Hematopoietic multipotent progenitor cell (in vitro differentiated cells): ENCODE results near the gene DIAPH1. TPM values are rescaled to one million over a fixed set of nuclear protein-coding genes. Genes with fewer than 3 reads are reported as not detected.

Source experiments
- DNase-seq, 3 donors: peaks; one replicate each; pipeline ENCODE4 v3.0.0-alpha.2; 2011 to 2015; ENCODE audit warnings: low read depth in 2 of 3, low spot score in 2 of 3
- total RNA-seq: library from RNA; depleted of rRNA; stranded (reverse); fragments of >200 nt; gene quantifications from one replicate; pipeline ENCODE4 v1.2.3, GENCODE V29; 2012

DIAPH1 gene
- total RNA-seq, 1 donor, result 41.5 TPM

DNA sequence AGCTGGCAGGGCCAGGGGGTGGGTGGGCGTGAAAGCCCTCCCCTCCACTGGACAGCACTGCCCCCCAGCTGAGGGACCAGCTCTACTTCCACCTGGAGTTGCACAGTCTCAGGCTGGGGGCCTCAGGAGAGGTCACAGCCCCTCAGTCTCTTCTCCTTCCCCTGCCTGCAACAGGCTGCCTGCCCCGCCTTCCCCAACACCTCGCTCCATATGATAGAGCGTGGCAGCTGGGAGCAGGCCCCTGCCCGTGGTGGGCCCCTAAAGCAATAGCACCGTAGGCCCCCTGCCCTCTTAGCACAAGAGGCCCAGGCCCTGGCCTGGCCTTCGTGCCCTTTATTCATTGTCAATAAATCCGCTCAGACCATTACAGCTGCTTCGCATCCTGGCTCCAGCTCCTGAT lies 21.9 kb upstream of the DIAPH1 start:
- no peak for DNase-seq

DNA sequence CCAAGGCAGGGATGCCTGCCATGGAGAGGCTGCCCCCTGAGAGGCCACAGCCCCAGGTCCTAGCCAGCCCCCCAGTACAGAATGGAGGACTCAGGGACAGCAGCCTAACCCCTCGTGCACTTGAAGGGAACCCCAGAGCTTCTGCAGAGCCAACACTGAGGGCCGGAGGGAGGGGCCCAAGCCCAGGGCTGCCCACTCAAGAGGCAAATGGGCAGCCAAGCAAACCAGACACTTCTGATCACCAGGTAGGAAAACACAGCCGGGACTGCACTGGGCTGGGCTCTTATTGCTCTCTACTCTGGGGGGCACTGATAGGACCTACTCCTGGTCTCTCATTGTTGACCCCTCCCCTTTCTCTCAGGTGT lies 21.2 kb upstream of the DIAPH1 start:
- no peak for DNase-seq

DNA sequence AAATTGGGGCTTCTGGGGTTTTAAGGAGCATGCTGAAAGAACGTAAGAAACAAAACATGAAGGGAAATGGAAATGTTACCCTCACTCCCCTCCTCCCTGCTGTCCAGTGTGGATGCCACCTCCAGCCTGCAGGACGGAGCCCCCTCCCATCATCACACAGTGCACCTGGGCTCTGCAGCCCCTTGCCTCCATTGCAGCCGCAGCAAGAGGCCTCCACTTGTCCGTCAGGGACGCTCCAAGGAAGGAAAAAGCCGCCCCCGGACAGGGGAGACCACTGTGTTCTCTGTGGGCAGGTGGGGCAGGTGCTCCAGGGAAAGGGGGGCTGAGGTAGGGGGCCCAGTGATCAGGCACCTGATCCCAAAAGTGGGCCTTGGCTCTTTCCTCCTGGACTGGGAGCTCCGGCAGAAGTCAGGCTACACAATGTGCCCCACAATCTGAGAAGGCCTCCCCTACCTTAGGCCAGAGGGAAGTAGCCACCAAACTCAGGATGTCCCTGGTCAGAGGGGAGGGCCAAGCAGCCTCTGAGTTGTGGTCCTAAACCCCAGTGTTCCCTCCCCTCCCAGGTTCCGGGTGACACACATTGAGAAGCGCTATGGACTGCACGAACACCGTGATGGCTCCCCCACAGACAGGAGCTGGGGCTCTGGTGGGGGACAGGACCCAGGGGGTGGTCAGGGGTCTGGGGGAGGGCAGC lies 20.7 kb upstream of the DIAPH1 start:
- no peak for DNase-seq

DNA sequence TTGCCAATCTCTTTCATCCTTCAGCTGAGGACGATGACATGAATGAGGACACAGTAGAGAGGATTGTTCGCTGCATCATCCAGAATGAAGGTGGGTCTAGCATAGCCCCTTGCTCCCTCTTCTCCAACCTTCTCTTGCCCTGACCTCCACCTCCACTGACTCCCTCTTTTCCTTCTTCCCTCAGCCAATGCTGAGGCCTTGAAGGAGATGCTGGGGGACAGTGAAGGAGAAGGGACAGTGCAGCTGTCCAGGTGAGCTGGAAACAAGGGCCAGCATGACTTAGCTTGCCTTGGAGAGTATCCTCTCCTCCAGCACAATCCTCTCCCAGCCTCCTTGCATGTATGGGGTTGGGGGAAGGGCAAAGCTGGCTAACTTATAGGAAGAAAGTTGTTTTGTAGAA lies 20.0 kb upstream of the DIAPH1 start:
- DNase-seq, result no peak

DNA sequence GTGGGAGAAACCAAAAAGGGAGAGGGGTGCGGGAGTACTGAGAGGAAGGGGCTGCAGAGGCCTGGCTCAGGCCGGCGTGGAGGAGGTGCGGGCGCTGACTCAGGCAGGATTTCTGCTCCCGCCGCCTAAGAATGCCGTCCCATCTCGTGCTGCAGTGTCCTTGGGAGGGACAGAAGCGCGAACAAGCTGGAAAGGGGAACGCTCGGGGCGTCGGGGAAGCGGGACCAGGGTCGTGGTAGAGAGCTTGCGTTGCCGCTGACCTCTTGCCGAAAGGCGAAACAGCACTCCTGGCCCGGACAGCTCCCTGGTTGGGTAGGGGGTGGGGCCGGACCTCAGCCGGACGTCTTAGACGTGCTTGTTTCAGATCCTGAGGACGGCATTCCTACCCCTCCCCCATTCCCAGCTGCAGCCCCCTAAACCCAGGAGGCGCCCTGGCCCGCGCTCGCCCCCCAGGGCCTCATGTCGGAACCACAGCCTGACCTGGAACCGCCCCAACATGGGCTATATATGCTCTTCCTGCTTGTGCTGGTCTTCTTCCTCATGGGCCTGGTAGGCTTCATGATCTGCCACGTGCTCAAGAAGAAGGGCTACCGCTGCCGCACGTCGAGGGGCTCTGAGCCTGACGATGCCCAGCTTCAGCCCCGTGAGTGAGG lies 19.1 kb upstream of the DIAPH1 start:
- peak; percentile 16 to 80 (median 73) for DNase-seq

DNA sequence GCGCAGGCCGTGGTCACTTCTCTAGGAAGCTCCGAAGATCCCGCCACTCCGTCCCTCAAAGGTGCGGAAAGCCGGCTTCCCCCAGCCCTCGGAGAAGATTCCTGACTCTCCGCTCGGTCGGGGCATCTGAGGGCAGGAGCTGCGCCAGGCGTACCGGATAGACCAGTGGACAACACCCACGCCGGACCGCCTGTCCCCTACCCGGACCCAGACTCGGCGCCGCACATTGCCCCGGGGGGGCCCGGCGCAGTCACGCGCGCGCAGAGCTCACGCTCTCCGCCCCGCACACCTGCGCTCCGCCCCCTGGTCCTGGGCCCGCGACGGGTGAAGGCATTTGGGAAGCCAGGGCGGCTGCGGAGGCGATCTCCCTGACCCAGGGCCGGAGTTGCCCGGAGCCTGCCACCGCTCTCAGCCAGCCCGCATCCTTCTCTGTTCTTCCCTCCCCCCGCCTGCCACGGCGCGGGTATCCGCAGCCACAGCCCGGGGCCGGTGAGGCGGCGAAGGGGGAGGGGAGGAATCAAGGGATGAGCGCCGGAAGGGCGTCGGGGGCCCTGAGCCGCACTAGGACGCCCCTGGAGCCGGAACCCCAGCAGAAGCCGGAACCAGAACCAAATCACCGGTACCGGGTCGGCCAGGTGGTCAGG lies 18.4 kb upstream of the DIAPH1 start:
- peak; percentile 20 to 34 (median 21) for DNase-seq

DNA sequence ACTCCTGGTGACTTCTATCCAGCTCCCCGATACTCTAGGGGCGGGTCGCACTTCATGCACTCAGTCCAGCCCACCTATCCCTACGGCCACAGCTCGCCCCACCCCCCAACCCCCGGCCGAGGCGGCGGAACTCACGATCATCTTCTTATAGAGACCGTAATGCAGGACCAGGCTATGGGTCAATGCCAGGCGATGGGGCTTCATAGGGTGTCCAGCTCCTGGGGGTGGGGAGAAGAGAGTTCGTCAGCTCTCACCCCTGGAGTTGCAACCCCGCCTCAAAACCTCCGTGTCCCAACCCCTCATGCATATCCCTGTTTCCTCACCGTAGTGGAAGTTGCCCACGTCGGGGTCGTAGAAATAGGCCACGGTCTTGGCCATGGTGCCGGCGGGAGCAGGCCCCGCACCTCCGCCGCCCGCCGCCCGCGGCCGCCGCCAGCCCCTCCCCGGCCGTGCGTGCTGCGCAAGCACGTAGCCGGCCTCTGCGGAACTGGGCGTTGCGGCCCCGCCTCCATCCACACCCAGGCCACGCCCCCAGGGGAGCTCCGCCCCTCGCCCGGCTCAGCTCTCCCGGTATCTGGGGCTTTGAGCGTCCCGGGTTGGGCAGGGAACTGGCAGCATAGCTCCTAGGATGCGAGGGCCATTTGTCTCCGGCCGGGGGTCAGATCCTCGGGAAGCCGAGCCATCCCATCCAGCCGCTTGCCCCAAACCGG lies 17.8 kb upstream of the DIAPH1 start, which contains the start of the genes HDAC3 and RELL2:
TSS of gene HDAC3 (minus strand) at position 437 of the 710 bp plus-strand sequence. CDS start at position 378, 59 bp downstream.
TSS of gene RELL2 (plus strand) at position 585 of the 710 bp plus-strand sequence. CDS start 1,229 bp downstream, outside the sequence.
- DNase-seq, result peak; percentile 84 to 89 (median 88)

DNA sequence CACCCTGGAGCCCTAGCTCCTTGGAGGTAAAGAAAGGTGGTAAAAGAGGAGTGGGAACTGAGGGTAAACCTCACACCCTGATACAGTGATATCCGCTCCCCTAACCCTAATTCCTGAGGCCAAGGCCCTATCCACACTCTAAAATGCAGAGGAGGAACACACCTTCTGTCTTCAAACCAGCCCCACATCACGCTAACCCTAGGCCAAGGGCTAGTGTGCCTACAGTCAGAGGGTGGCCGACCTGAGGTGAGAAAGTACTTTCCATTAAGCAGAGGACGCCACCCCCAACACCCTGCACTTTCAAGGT lies 17.3 kb upstream of the DIAPH1 start:
- no peak for DNase-seq

DNA sequence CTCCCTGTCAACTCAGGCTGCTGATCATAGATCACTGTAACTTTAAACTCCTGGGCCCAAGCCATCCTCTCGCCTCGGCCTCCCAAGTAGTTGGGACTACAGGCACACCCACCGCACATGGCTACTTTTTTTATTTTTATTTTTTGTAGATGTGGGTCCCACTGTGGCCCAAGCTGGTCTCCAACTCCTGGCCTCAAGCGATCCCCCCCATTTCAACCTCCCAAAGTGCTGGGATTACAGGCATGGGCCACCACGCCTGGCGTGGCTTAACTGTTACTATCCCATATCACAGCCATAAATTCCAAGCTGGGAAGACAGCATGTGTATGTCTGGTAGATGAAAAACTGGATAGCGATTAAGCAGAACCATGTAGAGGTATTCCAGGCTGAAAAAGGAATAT lies 16.8 kb upstream of the DIAPH1 start:
- no peak for DNase-seq

DNA sequence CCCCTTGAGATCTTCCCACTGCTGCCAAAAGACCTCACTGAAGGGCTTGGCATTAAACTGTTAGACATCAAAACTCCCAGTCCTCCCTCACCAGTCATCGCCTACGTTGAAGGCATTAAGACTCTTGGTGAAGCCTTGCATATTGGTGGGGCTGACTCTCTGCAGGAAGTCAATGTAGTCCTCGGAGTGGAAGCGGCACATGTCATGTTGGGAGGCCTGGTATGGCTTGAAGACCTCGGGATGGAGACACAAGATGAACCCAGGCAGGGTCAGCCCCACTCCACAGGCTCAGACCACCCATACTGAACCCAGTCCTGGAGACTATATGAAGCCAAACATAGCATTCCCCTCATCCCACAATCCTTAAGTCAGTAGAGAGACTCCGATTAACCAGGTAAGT lies 15.9 kb upstream of the DIAPH1 start:
- DNase-seq, result no peak

DNA sequence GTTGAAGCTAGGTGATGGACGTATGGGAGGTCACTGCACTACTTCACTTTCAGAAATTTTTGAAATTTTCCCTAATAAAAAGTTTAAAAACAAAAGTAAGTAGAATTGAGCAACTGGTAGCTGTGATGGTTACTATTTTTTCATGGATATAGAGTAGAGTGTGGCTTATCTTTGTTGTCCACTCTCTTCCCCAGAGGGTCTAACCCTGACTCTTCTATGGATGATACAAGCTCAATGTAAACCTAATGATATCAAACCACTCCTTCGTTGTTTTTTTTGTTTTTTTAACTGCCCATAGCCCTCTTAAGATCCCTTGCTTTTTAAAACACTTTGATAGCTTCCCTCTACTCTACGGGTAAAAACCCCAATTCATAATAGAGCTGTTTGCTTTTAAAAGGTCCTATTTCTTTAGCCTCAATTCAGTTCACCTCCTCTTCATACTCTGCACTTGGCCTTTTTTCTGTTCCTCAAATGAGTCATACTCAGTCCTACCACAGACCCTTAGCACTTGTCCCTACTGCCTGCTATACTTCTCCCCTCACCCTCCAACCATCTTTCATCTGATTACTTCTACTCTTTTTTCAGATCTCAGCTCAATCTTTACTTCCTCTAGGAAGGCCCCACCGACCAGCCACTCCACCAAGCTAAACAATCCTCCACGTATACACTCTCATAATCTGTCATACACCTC lies 15.2 kb upstream of the DIAPH1 start:
- no peak for DNase-seq

DNA sequence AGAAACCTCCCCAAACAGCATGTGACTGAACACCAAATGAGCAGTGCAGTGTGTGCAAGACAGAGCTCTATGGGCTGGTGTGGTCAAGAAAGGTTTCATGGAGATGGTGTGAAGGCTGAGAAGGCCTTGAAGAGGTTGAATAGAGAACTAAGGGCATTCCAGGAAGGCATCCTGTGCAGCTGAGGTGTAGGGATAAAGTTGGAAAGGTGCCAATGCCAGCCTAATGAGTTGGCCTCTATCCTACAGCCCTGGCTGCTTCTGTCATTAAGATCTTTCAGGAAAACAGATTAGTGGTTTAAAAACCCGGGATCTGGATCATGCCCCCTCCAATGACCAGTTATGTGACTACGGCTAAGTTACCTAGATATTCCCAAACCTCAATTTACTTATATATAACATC lies 13.8 kb upstream of the DIAPH1 start:
- DNase-seq, result no peak

DNA sequence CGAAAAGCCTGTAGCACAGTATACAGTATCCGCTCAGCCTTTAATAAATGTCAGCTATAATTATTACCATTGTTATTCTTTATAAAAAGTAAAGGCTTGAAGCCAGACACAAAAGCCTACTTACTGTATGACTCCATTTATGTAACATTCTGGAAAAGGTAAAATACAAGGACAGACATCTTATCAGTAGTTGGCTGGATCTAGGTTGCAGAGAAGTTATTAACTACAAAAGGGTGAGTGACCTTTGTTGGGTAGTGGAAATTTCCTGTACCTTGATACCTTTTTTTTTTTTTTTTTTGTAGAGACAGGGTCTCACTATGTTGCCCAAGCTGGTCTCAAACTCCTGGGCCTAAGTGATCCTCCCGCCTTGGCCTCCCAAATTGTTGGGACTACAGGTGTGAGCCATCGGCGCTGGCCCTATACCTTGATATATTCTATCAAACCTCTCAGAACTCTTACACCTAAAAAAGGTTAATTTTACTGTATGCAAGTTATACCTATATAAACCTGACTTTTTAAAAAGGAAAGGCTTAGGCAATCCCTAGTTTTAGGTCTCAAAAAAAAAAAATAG lies 11.9 kb upstream of the DIAPH1 start:
- DNase-seq, result no peak

DNA sequence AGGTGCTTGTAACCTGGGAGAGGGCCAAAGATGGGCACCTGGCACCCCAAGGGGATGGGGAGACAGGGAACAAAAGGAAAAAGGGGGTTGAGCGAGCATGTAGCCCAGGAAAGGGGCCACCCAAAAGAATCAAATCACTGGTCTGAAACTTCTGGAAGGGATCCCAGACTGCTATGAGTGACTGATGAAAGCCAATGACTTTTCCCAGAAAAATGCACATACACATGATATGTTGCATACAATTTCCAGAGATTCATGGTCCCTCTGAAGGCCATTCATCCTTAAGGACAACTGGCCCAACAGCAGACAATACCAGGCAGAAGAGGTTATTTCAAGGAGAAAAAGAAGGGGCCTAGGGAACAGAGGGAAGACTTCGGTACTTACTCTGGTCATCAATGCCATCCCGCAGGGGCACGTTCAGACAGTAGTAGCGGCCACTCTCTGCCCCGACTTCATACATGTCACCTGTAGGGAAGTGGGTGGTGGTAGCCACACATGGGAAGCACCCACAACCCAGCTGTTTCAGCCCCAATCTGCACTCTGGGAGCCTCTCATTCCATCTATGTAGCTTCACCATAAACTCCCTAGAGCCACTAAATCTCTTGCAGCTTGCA lies 9.5 kb upstream of the DIAPH1 start:
- no peak for DNase-seq

DNA sequence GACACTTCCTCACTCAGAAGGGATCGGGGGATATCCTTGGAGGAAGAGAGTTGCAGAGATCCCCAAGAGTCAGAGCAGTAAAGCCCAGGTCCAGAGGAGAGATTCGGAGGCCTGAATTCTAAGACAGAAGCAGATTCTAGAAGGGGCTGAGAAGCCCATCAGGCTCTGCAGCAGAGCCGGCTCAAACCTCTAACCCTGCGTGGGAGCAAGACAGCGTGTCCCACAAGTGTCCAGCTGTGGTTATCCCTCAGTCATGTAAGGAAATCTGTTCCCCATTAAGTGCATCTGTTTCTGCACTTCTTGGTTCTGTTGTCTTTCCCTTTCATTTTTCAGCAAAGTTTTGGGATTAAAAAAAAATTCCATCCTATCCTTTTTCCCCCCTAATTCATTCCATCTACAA lies 4.8 kb upstream of the DIAPH1 start:
- no peak for DNase-seq

DNA sequence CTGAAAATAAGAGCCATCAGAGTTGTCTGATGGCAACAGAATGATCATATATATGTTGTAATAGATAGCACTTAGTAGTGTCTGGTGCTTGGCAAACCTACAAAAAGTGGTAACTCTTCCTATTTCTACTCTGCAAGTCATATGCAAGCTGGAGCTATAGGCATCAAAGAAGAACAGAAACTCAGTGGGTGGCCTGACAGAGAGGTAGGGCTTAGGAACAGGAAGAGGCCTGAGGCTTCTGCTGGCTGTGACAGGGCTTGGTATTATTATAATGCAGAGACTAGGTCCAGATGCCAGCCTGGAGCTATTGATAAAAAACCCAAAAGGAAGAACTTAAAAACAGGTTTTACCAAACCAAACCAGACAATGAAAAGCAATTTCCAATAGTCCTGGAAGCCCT lies 4.4 kb upstream of the DIAPH1 start:
- DNase-seq, result no peak

DNA sequence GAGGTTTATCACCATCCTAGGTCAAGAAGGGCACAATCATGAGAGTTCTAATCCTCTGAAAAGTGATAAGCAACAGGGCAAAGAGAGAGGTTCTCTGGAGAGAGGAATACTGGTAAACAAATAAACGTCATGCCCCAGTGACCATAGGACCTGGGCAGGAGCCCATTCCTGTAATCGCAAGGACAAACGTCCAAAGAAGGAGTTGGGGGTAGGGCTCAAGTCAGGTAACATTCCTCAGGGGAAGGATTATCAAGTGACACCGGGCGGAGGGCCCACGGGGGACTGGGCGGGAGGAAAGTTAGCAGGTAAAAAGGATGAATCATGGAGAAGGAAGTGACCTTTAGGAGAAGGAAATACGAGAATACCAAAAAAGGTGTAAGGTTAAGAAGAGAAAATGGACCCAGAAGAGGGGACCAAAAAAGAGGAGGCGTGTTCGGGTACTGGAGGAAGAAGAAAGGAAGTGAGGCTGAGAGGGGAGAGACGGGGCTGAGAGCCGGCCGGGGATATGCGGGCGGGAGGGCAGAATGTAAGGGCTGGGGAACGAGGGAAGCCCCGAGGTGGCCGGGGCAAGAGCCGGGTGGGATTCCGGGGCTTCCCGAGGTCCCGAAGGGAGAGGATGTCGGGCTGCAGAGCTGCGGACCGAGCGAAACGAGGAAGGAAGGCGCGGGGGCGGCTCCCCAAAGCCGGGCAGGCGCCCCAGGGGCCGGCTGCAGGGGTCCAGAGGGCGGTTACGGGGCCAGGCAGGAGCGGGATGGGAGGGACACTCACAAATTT lies 583 bp downstream of the DIAPH1 start:
- peak; percentile 23 to 65 (median 48) for DNase-seq

DNA sequence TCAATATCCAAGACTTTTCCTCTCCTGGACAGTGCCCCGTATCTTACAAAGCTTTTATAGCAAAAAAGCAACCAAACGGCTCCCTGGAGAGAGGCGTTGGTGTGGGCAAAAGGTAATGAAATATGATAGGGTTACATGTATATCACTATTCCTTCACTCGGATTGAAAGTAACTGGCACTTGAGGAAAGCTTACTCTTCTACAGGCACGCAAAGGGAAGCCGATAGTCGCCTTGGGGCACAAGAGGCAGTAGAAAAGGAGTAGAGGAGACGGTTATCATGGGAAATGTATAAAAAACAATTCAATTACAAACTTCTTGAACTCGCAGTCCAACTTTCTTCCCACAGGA lies 1.1 kb downstream of the DIAPH1 start:
- no peak for DNase-seq

DNA sequence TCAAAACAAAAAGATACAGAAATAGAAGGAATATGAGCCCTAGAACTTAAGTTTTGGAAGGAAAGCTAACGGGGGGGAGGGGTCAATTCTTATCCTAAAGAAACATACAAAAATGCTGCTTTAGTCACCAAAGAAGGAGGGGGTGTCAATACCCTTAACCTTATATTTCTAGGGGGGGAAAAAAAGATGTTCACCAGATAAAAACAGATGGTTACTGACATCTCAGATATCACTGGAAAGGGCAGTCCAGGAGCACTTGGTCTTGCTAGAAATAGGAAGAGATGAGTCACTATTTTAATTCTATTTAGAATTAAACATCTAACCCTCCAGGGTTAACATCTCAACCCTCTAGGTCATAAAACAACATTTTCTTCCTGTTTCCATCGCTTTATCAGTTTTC lies 1.7 kb downstream of the DIAPH1 start:
- peak in 1 of 3 donors; percentile 21 for DNase-seq
